ENCODE data around the gene ARHGAP26. TPM values are rescaled to one million over a fixed set of nuclear protein-coding genes. Genes with fewer than 3 reads are reported as not detected.

The ARHGAP26 gene
- polyA plus RNA-seq, 3 donors: 9.5 to 14.5 (median 14.4) TPM

DNA sequence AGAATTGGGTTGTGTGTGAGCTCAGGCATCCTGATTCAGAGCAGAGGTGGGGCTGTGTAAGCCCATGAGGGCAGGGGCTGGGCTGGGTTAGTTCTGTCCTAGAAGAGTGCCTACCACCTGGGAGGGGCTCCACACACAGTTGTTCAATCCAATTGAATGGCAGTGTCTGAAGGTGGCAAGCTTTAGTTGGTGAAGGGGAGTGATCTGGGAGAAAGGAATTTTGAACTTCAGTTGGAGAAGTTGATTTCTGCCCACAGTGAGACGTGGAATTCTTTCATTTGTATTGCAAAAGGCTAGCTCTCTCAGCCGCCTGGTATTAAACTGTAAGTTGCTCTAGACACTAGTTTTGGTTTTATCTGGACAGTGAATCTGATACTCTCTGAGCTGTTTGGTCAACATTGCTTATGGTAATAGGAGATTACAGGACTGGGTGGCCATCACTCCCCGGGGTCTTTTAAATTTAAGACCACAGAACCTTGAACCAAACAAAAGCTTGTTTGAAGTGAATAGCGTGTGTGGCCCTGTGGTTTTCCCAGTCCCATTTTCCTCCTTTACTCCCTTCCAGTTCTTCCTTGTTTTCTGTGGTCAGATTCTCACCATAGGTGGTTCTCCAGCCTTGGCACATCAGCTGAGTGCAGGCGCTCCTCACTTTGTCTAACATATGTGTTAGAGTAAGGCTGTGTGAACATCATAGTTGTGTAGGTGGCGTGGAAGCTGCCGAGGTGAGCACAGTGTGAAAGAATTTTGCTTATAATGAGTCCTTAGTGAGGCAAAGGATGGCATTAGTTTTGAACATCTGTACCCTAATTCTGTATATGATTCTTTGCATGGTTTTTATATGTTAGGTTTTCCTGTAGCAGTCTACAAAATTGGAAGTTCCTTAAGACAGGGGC lies 78.0 kb downstream of the ARHGAP26 start:
- DNase-seq: no peak

DNA sequence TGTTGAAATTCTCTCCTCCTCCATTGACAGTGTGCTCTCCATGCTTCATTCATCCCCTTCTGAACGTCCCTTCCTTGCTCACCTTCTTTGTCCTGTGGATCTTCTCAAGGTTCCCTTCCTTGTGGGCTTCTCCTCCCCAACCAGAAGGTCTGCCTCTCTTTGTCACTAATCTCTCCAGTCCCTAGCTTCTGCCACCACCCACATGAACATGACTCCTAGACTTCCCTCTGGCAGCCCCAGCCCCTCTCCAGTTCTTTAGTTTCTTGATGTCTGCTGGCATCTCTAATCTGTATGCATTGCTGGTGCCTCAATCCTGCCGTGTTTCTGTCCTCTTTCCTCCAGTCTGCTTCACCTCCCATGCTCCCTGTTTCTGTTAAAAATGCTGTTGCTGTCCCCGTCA lies 79.3 kb downstream of the ARHGAP26 start:
- DNase-seq: no peak

DNA sequence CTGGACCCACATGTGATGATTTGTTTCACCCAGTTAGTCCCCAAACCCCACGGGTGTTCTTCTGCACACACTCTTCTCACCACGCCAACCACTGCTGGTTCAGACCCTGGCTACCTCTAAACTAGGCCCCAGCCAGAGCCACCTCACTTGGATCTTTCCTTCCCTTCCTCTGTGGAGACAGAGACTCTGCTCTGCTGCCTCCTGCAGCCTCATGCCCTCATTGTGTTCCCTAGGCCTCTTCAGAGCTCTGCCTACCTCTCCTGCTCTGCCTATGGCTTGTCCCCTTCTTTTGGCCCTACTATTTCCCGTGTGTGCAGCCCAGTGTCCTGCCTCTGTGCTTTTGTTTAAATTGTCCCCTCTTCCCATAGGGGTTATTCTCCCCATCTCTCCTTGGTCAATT lies 79.7 kb downstream of the ARHGAP26 start:
- no peak for DNase-seq

GRCh38 chr5:142851731-142852130 lies 81.6 kb downstream of the ARHGAP26 start:
- no peak for DNase-seq

DNA sequence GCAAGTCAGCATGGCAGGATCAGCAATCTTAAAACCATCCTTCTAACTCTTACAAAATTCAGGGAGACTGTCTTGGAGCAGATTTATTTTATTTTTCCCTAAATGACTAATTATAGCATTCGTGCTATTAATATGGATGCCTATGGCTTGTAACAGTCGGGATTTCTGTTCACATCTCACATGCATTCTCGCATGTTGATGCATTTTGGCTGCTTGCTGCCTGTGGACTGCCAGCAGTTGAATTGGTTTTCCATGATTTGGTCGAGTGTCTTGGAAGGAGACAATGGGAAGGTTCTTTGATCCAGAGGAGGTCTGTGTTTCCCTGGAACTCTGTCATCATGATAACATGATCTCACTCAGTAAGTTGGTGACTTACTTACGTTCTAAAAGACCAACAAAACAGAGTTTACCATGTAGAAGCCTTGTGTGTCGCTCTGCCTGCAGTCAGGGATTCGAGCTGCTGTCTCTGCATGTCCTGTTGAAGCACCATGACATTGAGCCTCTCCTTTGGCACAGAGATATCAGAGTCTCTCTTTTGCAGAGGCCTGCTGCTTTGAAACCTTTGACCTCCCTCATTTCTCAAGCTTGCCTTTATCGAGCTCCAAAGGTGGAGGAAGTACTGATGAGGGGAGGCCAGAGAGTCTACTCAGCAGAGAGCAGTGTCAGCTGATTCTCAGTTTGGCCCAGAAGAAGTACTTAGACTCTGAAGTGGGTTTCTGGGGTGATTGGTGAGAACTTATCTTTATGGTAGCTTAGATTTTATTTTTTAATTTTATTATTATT lies 82.4 kb downstream of the ARHGAP26 start:
- no peak for DNase-seq

GRCh38 chr5:142853682-142854081 lies 83.5 kb downstream of the ARHGAP26 start:
- DNase-seq: no peak

DNA sequence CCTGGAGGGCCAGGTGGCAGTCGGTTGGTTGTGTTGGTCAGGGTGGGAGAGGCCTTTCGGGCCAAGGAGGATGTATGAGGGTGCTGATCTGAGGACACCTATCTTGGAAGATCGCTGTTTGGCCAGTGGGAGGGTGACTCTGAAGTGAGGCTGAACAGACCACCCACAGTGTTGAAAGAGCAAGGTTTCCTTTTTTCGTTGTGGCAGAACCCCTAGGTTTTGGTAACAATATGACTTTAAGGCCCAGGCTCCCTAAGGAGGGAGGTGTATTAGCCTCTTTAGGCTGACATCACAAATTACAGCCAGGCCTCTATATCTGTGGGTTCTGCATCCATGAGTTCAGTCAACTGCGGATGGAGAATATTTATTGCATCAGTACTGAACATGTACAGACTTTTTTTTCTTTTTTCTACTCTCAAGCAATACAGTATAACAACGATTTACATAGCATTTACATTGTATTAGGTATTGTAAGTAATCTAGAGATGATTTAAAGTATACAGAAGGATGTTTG lies 86.1 kb downstream of the ARHGAP26 start:
- no peak for DNase-seq

DNA sequence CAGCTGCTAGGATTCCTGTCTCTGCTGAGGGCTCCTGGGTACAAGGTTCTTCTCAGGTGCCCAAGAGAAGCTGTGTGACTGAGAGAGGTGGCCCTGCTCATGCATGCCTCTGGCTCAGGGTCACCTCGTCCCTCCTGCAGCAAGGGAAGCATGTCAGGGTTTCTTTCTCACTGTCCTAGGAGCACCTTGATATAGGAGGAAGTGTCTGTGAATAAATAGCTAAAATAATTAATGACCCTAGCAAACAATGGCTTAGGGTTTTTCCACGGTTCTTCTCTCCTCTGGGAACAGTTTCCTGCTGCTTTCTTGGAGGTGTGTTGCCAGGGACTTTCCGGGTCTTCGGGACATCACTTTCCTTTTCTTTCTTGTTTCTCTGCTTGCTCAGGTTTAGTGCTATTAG lies 87.2 kb downstream of the ARHGAP26 start:
- DNase-seq: no peak

DNA sequence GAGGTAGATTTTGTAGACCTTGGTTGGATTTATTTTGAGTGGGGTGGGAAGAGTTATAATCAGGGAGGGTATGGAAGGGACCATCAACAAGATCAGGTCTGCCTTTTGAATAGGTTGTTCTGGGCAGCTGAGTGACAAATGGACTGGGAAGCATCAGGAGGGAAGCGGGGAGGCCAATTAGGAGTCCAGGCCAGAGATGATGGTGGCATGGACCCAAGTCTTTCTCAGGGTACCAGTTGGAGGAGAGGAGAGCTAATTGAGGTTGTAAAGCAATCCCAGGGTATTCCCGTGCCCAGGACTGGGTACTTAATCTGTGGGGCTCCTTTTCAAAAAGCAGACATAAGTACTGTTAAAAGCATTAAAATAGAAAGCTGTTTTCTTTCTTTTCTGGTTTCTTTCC lies 88.9 kb downstream of the ARHGAP26 start:
- no peak for DNase-seq

GRCh38 chr5:142860270-142860669 lies 90.1 kb downstream of the ARHGAP26 start:
- no peak for DNase-seq

DNA sequence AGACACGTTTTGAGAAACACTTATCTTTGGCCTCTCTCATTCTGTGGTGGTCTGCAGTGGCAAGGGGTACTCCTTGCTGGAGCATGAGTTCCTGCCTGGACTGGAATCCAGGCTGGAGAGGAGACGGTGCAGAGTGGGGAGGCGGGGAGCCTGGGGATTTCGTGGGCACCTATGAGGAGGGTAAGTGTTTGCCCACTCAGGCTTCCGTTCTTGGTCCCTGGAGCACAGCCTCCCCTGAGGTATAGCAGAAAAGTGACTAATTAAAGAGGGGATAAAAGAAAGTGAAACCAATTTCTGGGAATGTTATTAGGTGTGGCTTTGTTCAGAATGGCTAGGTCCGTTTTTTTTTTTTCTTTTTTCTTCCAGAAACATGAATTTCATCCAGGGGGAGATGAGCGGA lies 90.8 kb downstream of the ARHGAP26 start:
- no peak for DNase-seq

GRCh38 chr5:142862594-142862993 lies 92.4 kb downstream of the ARHGAP26 start:
- DNase-seq: no peak

- DNase-seq: no peak
Observed at GRCh38 chr5:142863856-142864255, 93.7 kb downstream of the ARHGAP26 start.

- DNase-seq: no peak
Observed at GRCh38 chr5:142864290-142865260, 94.4 kb downstream of the ARHGAP26 start.

DNA sequence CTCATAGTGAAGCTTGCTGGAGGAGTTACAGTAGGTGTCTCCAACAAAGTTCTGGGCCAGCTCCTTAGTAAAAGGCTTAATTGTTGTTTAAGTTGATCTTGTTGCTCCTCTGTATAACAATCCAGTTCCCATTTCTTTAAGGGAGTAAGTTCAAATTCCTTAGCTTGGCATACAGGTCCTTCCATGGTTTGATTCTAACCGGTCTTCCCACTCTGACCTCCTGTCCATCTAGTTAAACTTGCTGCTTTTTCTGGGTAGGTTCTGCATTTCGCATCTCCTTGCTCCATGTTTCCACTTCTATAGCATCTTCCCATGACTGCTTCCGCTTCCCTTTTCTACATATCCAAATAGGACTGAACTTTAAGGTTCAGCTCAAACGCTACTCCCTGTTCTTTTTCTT lies 95.5 kb downstream of the ARHGAP26 start:
- no peak for DNase-seq

DNA sequence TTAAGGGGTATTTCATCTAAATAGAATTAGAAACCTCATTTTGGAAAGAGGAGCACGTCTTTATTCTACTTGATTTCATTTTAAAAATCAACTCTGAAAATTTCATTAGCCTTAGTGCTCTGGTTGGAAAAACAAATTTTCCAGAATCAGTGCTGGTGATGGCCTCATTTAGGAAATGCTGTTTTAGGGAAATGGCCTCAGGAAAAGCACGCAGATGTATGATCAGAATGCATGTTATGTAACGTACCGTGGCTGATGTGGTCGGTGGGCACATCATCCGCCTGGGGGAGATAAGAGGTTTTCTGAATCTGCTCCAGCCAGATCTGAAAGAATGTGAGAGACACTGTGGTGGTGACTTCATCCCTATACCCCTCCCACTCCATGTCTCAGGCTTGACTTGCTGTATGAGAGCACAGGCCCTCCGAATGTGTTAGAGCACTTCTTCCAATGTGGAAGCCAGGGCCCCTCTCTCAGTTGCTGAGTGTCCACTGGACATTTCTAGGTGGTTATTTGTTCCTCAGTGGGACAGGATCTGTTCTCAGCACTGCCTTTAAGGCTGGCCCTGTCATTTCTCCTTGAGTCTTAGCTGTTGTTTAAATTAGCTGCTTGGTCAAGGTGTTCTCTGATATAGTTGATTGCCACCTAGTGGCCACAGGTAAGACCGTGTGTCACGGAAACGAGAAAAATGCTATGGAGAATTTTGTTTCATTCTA lies 96.5 kb downstream of the ARHGAP26 start:
- DNase-seq: peak; percentile 65

DNA sequence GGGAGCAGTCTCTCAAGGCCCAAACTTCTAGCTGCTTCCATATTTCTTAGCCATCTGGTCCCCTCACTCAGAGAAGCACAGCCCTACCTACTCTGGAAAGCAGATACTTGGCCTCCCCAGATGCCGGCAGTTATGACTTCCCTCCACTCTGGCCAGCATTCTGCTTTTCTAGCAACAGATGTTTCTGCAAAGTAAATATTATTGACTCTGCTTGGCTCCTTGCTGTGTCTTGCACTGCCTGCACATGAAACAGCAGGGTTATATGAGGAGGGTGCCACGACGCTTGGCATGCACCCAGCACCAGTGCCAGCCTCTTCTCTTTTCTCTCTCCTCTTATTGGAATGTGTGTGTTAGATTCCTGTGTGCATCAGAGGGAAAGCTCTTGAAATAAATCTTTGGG lies 99.7 kb downstream of the ARHGAP26 start:
- no peak for DNase-seq

GRCh38 chr5:142870532-142871362 lies 100.6 kb downstream of the ARHGAP26 start:
- no peak for DNase-seq

- no peak for DNase-seq
Observed at GRCh38 chr5:142871363-142872193, 101.4 kb downstream of the ARHGAP26 start.

Data from renal pelvis (tissue), 4 donors.